Measurements from ENCODE around the gene NPR3. TPM values are rescaled to one million over a fixed set of nuclear protein-coding genes. Genes with fewer than 3 reads are reported as not detected.

The NPR3 gene
- total RNA-seq, 1 experiment from 2014 or later = 15.0 TPM

DNA sequence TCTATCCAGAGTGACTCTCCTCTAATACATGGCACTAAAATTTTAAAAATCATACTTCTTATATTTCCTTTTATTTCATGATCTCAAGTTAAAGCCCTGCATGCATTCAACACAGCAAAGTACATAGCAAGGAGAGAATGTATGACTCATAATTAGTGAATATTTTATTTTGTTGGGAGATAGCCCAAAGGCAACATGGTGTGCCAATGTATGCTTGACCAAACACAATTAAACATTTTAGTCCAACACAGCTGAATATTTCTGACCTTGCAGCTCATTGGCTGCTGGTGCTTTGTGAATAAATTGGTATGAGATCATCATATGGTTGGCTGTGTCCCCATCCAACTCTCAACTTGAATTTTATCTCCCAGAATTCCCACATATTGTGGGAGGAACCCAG is 103.5 kb downstream of the NPR3 start:
- Histone ChIP-seq H3K36me3 (no peaks in the 10 kb centered on the region), H3K27ac (no peak overlapping the region), H3K4me1 (replicated peaks) (no peaks in the 10 kb centered on the region), H3K9me3 (replicated peaks) (no peaks in the 10 kb centered on the region), H3K27me3 (replicated peaks) (no peaks in the 10 kb centered on the region), H3K4me3 (no peak overlapping the region)
- no peak for DNase-seq (ENCODE audit: low read depth in 1 of 2, low spot score in 2 of 2)

DNA sequence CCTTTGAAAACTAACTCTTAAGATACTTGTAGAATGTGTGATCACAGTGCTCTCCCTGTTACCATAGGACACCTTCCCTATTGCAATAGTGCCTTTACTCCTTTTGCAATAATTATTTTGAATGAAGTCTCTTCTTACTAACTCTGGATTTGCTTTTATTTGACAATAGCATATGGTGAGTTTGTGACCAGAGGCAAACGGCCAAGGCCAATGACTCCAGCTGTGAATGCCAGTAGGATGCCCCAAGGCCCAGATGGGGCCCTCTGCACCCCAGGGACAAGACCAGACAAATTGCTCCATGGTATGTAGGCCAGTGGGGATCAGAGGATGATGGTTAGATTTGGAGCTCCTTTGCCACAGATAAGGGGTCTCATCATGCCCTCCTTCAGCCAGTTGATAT is 116.9 kb downstream of the NPR3 start:
- no peak overlapping the region for H3K4me3 ChIP-seq
- DNase-seq (ENCODE audit: low read depth in 1 of 2, low spot score in 2 of 2) = no peak
- no peaks in the 10 kb centered on the region for H3K27me3 ChIP-seq (replicated peaks)
- H3K27ac ChIP-seq = no peak overlapping the region
- no peaks in the 10 kb centered on the region for H3K36me3 ChIP-seq
- no peaks in the 10 kb centered on the region for H3K9me3 ChIP-seq (replicated peaks)
- H3K4me1 ChIP-seq (replicated peaks) = peaks cover 17% of the 10 kb centered on the region

DNA sequence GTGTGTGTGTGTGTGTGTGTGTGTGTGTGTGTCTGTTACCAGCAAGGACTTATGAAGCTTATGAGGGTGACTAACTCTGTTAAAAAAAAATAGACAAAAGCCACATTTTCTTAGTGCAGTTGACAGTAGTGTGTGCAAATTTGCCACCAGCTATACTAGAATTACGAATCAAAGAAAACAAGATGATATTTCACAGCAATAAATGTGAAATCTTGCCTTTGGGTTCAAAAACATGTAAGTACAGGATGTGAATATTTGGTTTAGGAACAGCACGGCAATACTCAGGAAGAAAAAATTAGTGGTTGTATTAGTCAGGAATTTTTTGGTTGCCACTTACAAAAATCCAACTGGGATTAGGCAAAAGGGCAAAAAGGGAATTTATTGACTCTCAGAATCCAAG is 117.4 kb downstream of the NPR3 start:
- Histone ChIP-seq H3K36me3 (no peaks in the 10 kb centered on the region), H3K27me3 (replicated peaks) (no peaks in the 10 kb centered on the region), H3K4me1 (replicated peaks) (peaks cover 17% of the 10 kb centered on the region), H3K9me3 (replicated peaks) (no peaks in the 10 kb centered on the region), H3K4me3 (no peak overlapping the region), H3K27ac (no peak overlapping the region)
- no peak for DNase-seq (ENCODE audit: low read depth in 1 of 2, low spot score in 2 of 2)

DNA sequence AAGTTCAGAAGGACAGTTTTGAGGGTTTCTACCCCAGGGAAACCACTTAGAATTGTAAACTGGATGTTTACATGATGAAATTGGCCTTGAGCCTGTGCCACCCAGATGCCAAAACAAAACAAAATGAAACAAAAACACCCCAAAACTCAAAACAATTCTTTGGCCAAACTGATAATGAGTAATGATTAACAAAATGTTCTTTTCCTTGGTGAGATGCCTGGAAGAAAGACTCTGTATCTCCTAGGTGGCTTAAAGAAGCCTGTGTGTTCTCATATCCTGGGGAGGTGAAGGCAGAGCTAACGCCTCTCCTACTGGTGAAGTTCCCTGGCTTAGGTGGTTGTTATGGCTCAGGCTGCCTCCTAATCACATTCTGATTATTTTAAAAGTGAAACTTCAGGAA is 120.5 kb downstream of the NPR3 start:
- peak; percentile 47 to 82 for DNase-seq (ENCODE audit: low read depth in 1 of 2, low spot score in 2 of 2)
- Histone ChIP-seq H3K4me3 (no peak overlapping the region), H3K9me3 (replicated peaks) (no peaks in the 10 kb centered on the region), H3K27ac (peak overlapping the region; percentile 59), H3K36me3 (no peaks in the 10 kb centered on the region), H3K4me1 (replicated peaks) (peaks cover 17% of the 10 kb centered on the region), H3K27me3 (replicated peaks) (no peaks in the 10 kb centered on the region)

DNA sequence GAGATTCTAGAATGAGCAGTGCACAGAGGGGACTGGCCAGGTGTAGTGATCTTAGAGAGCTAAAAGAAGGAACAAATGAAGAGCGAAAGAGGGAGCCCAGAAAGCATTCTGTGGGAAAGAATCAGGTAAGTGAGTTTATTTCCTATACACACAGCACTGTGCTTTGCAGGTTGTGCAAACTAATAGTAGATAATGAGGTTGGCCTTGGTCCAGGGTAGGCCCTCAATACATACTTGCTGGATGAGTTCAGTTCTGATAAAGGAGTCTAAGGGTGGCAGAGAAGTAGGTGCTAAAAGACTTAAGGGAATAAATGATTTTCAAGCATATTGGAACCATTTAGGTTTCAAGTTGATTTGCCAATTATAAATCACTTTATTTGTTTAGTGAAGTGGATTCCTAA is 122.0 kb downstream of the NPR3 start:
- DNase-seq (ENCODE audit: low read depth in 1 of 2, low spot score in 2 of 2) = no peak
- Histone ChIP-seq H3K36me3 (no peaks in the 10 kb centered on the region), H3K27ac (no peak overlapping the region), H3K4me1 (replicated peaks) (peaks cover 17% of the 10 kb centered on the region), H3K9me3 (replicated peaks) (no peaks in the 10 kb centered on the region), H3K27me3 (replicated peaks) (no peaks in the 10 kb centered on the region), H3K4me3 (no peak overlapping the region)

DNA sequence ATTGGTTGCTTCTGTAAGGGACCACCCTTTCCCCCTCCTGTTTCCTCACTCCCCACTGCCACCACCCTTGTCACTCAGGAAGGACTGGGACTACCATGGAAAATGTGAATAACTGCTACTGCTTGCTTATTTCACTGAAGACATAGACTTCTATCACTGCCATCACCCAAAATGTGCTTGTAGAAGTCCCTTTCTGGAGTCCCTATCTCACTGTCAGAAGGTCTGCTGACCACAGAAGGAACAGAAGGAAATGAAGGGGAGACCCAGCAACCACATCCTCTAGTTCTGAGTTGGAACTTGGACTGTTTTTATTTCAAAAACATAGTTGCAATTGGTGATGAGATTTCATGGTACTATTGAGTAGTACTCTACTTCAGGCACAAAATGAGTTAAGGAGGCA is 122.5 kb downstream of the NPR3 start:
- H3K9me3 ChIP-seq (replicated peaks) = no peaks in the 10 kb centered on the region
- no peak for DNase-seq (ENCODE audit: low read depth in 1 of 2, low spot score in 2 of 2)
- H3K4me3 ChIP-seq = no peak overlapping the region
- H3K36me3 ChIP-seq = no peaks in the 10 kb centered on the region
- no peaks in the 10 kb centered on the region for H3K27me3 ChIP-seq (replicated peaks)
- no peak overlapping the region for H3K27ac ChIP-seq
- peaks cover 17% of the 10 kb centered on the region for H3K4me1 ChIP-seq (replicated peaks)

DNA sequence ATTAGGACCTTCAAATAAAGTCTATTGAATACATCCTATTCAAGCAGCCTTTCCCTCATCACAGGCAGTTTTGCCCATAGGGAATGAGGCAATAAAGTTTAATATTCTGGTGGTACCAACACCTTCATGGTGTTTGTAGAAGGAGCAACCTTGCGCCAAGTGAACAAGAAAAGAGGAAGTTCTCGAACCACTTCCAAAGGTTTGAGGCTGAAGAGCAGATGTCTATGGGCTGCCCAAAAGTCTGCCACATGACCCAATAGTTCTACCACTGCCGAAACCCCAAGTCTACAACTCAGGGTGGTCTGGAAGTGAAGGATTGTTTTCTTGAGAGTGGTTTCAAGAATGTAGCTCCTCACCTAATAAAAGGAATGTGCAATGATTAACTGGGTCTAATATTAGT is 123.1 kb downstream of the NPR3 start:
- Histone ChIP-seq H3K27me3 (replicated peaks) (no peaks in the 10 kb centered on the region), H3K4me3 (no peak overlapping the region), H3K4me1 (replicated peaks) (peaks cover 17% of the 10 kb centered on the region), H3K36me3 (no peaks in the 10 kb centered on the region), H3K27ac (no peak overlapping the region), H3K9me3 (replicated peaks) (no peaks in the 10 kb centered on the region)
- DNase-seq (ENCODE audit: low read depth in 1 of 2, low spot score in 2 of 2) = no peak

DNA sequence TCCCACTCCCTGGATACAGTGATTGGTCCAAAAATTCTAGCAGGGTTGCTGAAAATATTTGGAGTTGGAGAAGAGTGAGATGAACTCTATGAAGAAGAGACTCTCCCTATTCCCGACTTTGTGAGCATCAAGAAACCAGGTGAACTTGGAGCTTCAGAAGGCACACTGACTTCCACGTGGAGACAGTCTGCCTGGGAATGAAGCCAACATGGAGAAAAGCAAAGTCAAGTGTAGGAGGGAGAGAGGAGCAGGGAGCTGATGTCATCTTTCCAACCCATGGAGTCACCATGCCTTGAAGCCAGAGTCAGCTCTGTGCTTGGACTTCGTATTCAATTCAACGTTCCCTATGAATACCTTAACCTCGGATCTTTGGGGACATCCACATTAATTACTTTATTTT is 125.1 kb downstream of the NPR3 start:
- Histone ChIP-seq H3K27me3 (replicated peaks) (no peaks in the 10 kb centered on the region), H3K36me3 (no peaks in the 10 kb centered on the region), H3K4me1 (replicated peaks) (peaks cover 14% of the 10 kb centered on the region), H3K4me3 (no peak overlapping the region), H3K27ac (no peak overlapping the region), H3K9me3 (replicated peaks) (no peaks in the 10 kb centered on the region)
- no peak for DNase-seq (ENCODE audit: low read depth in 1 of 2, low spot score in 2 of 2)

DNA sequence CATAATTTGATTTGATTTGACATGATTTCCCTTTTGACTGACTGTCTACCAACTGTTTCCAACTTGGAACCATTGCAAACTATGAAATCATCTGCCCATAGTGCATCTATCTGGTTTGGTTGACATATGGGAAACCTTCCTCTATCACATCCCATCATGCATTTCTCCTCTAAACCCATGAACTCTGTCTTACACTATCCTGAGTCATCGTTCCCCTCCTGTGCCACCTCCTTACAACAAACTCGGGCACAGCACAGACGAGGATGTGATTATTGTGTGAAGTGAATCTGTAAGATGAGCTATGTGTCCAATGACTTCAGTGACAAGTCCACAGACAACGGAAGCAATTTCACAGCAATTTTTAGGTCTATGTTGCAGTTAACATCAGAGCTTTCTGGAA is 126.1 kb downstream of the NPR3 start:
- Histone ChIP-seq H3K9me3 (replicated peaks) (no peaks in the 10 kb centered on the region), H3K27ac (no peak overlapping the region), H3K36me3 (no peaks in the 10 kb centered on the region), H3K4me3 (no peak overlapping the region), H3K27me3 (replicated peaks) (no peaks in the 10 kb centered on the region), H3K4me1 (replicated peaks) (peaks cover 5% of the 10 kb centered on the region)
- DNase-seq (ENCODE audit: low read depth in 1 of 2, low spot score in 2 of 2) = no peak

DNA sequence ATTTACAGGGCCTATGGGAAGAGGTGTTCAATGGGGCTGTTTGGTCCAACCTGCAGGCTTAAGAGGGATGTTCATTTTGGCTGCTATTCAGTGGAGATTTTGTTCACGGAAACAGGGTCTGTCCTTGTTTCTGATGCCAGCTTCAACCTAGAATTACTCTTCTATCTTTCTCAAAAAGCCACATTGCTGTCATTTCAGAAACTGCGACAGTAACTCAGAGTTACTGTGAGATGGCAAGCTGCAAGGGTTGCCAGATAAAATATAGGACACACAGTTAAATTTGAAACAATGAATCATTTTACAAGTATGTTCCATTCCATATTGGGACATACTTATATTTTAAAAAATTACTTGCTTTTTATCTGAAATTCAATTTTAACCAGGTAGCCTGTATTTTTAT is 128.0 kb downstream of the NPR3 start:
- H3K27me3 ChIP-seq (replicated peaks) = no peaks in the 10 kb centered on the region
- H3K4me1 ChIP-seq (replicated peaks) = peaks cover 9% of the 10 kb centered on the region
- no peaks in the 10 kb centered on the region for H3K36me3 ChIP-seq
- no peak for DNase-seq (ENCODE audit: low read depth in 1 of 2, low spot score in 2 of 2)
- H3K27ac ChIP-seq = no peak overlapping the region
- no peak overlapping the region for H3K4me3 ChIP-seq
- H3K9me3 ChIP-seq (replicated peaks) = no peaks in the 10 kb centered on the region

DNA sequence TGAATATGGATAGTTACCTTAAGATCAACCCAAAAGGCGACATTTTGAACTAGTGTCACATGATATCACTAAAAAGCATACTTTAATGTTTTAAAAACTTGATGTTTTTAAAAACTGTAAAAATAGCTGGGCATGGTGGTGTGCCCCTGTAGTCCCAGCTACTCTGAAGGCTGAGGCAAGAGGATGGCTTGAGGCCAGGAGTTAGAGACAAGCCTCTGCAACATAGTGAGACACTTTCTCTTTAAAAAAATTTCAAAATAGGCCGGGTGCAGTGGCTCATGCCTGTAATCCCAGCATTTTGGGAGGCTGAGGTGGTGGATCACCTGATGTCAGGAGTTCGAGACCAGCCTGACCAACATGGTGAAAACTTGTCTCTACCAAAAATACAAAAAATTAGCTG is 129.5 kb downstream of the NPR3 start:
- Histone ChIP-seq H3K4me1 (replicated peaks) (peaks cover 9% of the 10 kb centered on the region), H3K27me3 (replicated peaks) (no peaks in the 10 kb centered on the region), H3K36me3 (no peaks in the 10 kb centered on the region), H3K9me3 (replicated peaks) (no peaks in the 10 kb centered on the region), H3K27ac (no peak overlapping the region), H3K4me3 (no peak overlapping the region)
- DNase-seq (ENCODE audit: low read depth in 1 of 2, low spot score in 2 of 2) = no peak

Other genes starting within 250 kb of the NPR3 start
- 362 and 501 TPM in 2 replicates for gene SUB1, start 125.8 kb upstream of the NPR3 start, total RNA-seq (2014; rRNA removed; shearing (Covaris generic))

All from SJSA1 (cell line).